Hematopoietic multipotent progenitor cell treated with erythropoietin and hydrocortisone succinate and interleukin-3 and kit ligand, for 8 days (in vitro differentiated cells): Measurements from ENCODE around the gene MUC3A.

Source experiments
- DNase-seq: peaks from one replicate; pipeline ENCODE4 v3.0.0-alpha.2; 2015

The MUC3A gene

GRCh38 chr7:100946111-100946510 is 3.2 kb upstream of the MUC3A start:
- DNase-seq = no peak

GRCh38 chr7:100946766-100947365 is 2.5 kb upstream of the MUC3A start:
- DNase-seq = no peak

- DNase-seq = no peak
Measured at GRCh38 chr7:100947792-100948191, 1.5 kb upstream of the MUC3A start.

GRCh38 chr7:100949933-100950443 is 654 bp downstream of the MUC3A start:
- DNase-seq = no peak

- DNase-seq = no peak
Measured at GRCh38 chr7:100951172-100951571, 1.8 kb downstream of the MUC3A start.

GRCh38 chr7:100951888-100952560 is 2.7 kb downstream of the MUC3A start:
- no peak for DNase-seq

- no peak for DNase-seq
Measured at GRCh38 chr7:100952641-100953040, 3.3 kb downstream of the MUC3A start.

GRCh38 chr7:100957832-100958421 is 8.6 kb downstream of the MUC3A start:
- peak; percentile 11 for DNase-seq

- DNase-seq = no peak
Measured at GRCh38 chr7:100959894-100960293, 10.6 kb downstream of the MUC3A start.

- no peak for DNase-seq
Measured at GRCh38 chr7:100962537-100962936, 13.2 kb downstream of the MUC3A start.

GRCh38 chr7:100963386-100963785 is 14.1 kb downstream of the MUC3A start:
- DNase-seq = no peak

- DNase-seq = no peak
Measured at GRCh38 chr7:100963874-100964273, 14.5 kb downstream of the MUC3A start.

- DNase-seq = no peak
Measured at GRCh38 chr7:100964630-100965029, 15.3 kb downstream of the MUC3A start.

GRCh38 chr7:100965045-100965722 is 15.8 kb downstream of the MUC3A start:
- DNase-seq = no peak

GRCh38 chr7:100965723-100966541 is 16.6 kb downstream of the MUC3A start:
- peak; percentile 74 for DNase-seq

GRCh38 chr7:100966542-100967291 is 17.4 kb downstream of the MUC3A start:
- no peak for DNase-seq

GRCh38 chr7:100967292-100967863 is 18.0 kb downstream of the MUC3A start:
- no peak for DNase-seq

GRCh38 chr7:100968031-100968430 is 18.7 kb downstream of the MUC3A start:
- DNase-seq = no peak

GRCh38 chr7:100968650-100969049 is 19.3 kb downstream of the MUC3A start:
- no peak for DNase-seq

GRCh38 chr7:100969066-100969615 is 19.8 kb downstream of the MUC3A start, which contains the start of gene MUC12:
Gene MUC12 (plus strand): TSS chr7:100969565. CDS start chr7:100969623, 58 bp downstream.
- DNase-seq = no peak
